ENCODE measurements around the gene COA8. TPM values are rescaled to one million over a fixed set of nuclear protein-coding genes. Genes with fewer than 3 reads are reported as not detected.
A peak's percentile ranks its signal among the peaks of the same experiment; 100 is the strongest.

The COA8 gene
- total and polyA plus RNA-seq, 11 donors: 30.6 to 109 (median 45.9) TPM

- peaks cover 0 to 19% (median 4%) of the 10 kb centered on the region in 9 donors for H3K36me3 ChIP-seq
- TF ChIP-seq CTCF (IDR thresholded peaks at IDR 0.05): no peak
- TF ChIP-seq POLR2A (IDR thresholded peaks at IDR 0.05): no peak
- peak; percentile 91 to 95 (median 92) for DNase-seq
- peaks cover 0 to 5% (median 0%) of the 10 kb centered on the region in 9 donors for H3K27me3 ChIP-seq
- H3K4me3 ChIP-seq: peak within 1 kb of the TSS; percentile 66 to 100 (median 86)
- peak within 1 kb of the TSS; percentile 82 to 98 (median 95) for H3K27ac ChIP-seq
- WGBS, 4 donors: 1 to 3% (median 2%) methylated on average over 27 to 70 of the region's 70 CpGs
- peaks cover 3 to 63% (median 30%) of the 10 kb centered on the region in 12 donors for H3K4me1 ChIP-seq
- H3K9me3 ChIP-seq: no peaks in the 10 kb centered on the region
- peak; percentile 82 to 93 (median 87) for ATAC-seq
- intact Hi-C loops (cut with DNase I): no loop called here
Observed at GRCh38 chr14:103528587-103529382, 34.0 kb upstream of the COA8 start, which contains the start of gene TRMT61A. TSS of gene TRMT61A (plus strand) at chr14:103529196. CDS start at chr14:103529979, 783 bp downstream.

GRCh38 chr14:103529383-103530365 is 33.1 kb upstream of the COA8 start:
- ATAC-seq: no peak
- peak in 1 of 5 donors; percentile 65 for DNase-seq
- Histone ChIP-seq H3K4me1 (peaks cover 3 to 59% (median 30%) of the 10 kb centered on the region in 12 donors), H3K27ac (peak overlapping the region; percentile 82 to 98 (median 95)), H3K9me3 (no peaks in the 10 kb centered on the region), H3K36me3 (peaks cover 0 to 28% (median 4%) of the 10 kb centered on the region in 9 donors), H3K27me3 (no peaks in the 10 kb centered on the region), H3K4me3 (peak overlapping the region; percentile 66 to 100 (median 86))
- intact Hi-C loops (cut with DNase I): no loop called here
- WGBS, 4 donors: 48 to 61% (median 53%) methylated on average over 35 to 42 of the region's 42 CpGs
- TF ChIP-seq CTCF (IDR thresholded peaks at IDR 0.05): no peak

GRCh38 chr14:103530390-103530789 is 32.4 kb upstream of the COA8 start:
- WGBS, 4 donors: 50 to 58% (median 55%) methylated on average over 4 to 7 of the region's 7 CpGs
- no peak for DNase-seq
- H3K27me3 ChIP-seq: no peaks in the 10 kb centered on the region
- no peak for ATAC-seq
- H3K4me3 ChIP-seq: peak overlapping the region in 3 of 12 donors; percentile 89 to 100 (median 92)
- H3K27ac ChIP-seq: peak overlapping the region in 1 of 12 donors; percentile 96
- TF ChIP-seq POLR2A (IDR thresholded peaks at IDR 0.05) (no peak), CTCF (IDR thresholded peaks at IDR 0.05) (no peak)
- H3K36me3 ChIP-seq: peaks cover 0 to 28% (median 4%) of the 10 kb centered on the region in 9 donors
- peaks cover 3 to 52% (median 30%) of the 10 kb centered on the region in 12 donors for H3K4me1 ChIP-seq
- intact Hi-C loops (cut with DNase I): no loop called here
- no peaks in the 10 kb centered on the region for H3K9me3 ChIP-seq

Measured in heart left ventricle (tissue), 16 donors.